Progenitor cell of endocrine pancreas (in vitro differentiated cells): ENCODE data around the gene ADD3. TPM values are rescaled to one million over a fixed set of nuclear protein-coding genes. Genes with fewer than 3 reads are reported as not detected.

Experiments
- DNase-seq: peaks from one replicate; pipeline ENCODE4 v3.0.0; 2021; ENCODE audit warnings: low spot score; ENCODE audit not compliant: unreplicated experiment
- H3K27ac Mint-ChIP-seq: 2 replicates; pipeline ENCODE4 v1.8.0; 2021; ENCODE audit warnings: mild to moderate bottlenecking, moderate library complexity, mixed read lengths
- H3K27me3 Mint-ChIP-seq: 2 replicates; pipeline ENCODE4 v1.8.0; 2021; ENCODE audit warnings: mixed read lengths
- H3K36me3 Mint-ChIP-seq: 2 replicates; pipeline ENCODE4 v1.8.0; 2022; ENCODE audit warnings: mixed read lengths; ENCODE audit not compliant: insufficient read depth
- H3K4me1 Mint-ChIP-seq: 2 replicates; pipeline ENCODE4 v1.8.0; 2021; ENCODE audit warnings: low read depth, mixed read lengths
- H3K4me3 Mint-ChIP-seq: 2 replicates; pipeline ENCODE4 v1.8.0; 2021; ENCODE audit warnings: low read depth, mild to moderate bottlenecking, moderate library complexity, mixed read lengths
- H3K9me3 Mint-ChIP-seq: 2 replicates; pipeline ENCODE4 v1.8.0; 2021; ENCODE audit warnings: low read depth, mixed read lengths
- total RNA-seq: library from RNA; stranded (reverse); gene quantifications from 2 replicates; pipeline ENCODE4 v1.2.1, GENCODE V29; 2021
- TF ChIP-seq, protein P1 (sequence below): fragments of 200-600 bp; sonication (generic); IDR thresholded peaks from one replicate; pipeline ENCODE4 v1.5.0; 2021; ENCODE audit warnings: antibody characterized with exemption, mild to moderate bottlenecking; ENCODE audit not compliant: unreplicated experiment

The ADD3 gene
- total RNA-seq, 1 donor from 2014 or later, result 111 TPM

DNA sequence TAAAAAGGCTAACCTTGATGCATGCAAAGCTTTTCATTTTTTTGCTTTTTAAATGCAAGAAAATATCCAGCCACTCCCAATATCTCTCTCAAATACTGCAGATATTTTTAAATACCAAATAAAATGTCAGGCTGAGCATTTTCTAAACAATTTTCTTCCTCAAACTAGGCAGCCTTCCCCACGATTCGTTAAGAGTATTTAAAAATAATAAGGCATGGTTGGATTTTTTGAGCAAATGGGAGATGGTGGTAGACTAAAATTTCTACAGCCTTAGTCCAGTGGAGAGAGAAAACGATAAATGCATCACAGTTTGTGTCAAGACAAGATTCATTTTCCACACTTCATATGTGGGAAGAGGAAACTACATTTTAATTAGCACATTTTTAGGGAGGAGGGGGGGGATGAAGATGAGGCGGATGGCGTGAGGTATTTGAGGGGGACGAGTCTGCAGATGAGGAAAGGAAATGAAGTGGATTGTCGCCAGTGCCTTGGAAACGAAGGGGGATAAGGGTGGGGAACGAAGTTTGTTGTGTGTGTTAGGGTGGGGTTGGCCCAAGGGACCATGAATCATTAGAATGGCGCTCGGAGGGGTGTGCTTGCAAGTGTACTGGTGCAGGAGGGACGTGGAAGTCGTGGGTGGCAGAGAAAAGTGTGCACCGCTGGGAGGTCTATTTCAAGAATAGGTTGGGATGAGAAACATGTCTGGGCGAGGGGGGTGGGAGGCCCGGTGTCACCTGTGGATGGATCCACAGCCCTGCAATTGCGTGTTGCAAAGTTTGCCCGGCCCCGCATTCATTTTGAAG lies 1.2 kb upstream of the ADD3 start:
- no peaks in the 10 kb centered on the region for H3K36me3 Mint-ChIP-seq
- H3K9me3 Mint-ChIP-seq, result no peaks in the 10 kb centered on the region
- no peak overlapping the region for H3K27ac Mint-ChIP-seq
- TF ChIP-seq, protein P1, sequence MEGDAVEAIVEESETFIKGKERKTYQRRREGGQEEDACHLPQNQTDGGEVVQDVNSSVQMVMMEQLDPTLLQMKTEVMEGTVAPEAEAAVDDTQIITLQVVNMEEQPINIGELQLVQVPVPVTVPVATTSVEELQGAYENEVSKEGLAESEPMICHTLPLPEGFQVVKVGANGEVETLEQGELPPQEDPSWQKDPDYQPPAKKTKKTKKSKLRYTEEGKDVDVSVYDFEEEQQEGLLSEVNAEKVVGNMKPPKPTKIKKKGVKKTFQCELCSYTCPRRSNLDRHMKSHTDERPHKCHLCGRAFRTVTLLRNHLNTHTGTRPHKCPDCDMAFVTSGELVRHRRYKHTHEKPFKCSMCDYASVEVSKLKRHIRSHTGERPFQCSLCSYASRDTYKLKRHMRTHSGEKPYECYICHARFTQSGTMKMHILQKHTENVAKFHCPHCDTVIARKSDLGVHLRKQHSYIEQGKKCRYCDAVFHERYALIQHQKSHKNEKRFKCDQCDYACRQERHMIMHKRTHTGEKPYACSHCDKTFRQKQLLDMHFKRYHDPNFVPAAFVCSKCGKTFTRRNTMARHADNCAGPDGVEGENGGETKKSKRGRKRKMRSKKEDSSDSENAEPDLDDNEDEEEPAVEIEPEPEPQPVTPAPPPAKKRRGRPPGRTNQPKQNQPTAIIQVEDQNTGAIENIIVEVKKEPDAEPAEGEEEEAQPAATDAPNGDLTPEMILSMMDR, result no peak
- peaks cover 37% of the 10 kb centered on the region for H3K4me1 Mint-ChIP-seq
- no peaks in the 10 kb centered on the region for H3K27me3 Mint-ChIP-seq
- DNase-seq, result peak; percentile 9
- H3K4me3 Mint-ChIP-seq, result no peak overlapping the region

DNA sequence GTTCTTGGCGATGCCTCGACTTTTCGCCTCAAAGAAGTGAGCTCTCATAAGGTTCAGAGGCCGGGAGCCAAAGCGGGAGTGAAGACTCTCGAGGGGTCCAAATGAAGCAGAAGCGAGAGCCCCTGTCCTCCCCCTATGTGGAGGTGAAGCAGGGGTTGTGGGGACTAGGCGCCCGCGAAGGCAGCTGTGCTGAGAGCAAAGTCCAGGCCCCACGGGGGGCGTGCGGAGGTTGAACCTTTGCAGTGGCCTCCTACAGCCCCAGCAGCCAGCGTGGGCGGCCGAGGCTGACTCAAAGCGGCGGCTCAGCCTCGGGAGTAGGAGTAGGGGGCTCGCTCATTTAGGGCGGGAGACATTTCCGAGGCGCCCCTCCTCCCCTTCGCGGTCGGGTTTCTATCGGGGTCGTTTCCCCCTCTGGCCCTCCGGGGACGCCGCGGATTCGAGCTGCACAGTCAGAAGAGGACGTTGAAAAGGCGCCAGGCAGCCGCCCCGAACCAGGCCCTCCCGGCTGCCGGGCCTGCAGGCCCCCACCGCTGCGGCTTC lies 553 bp upstream of the ADD3 start:
- no peaks in the 10 kb centered on the region for H3K9me3 Mint-ChIP-seq
- peak; percentile 9 for DNase-seq
- no peak overlapping the region for H3K27ac Mint-ChIP-seq
- H3K27me3 Mint-ChIP-seq, result no peaks in the 10 kb centered on the region
- TF ChIP-seq, protein P1, result no peak
- peaks cover 43% of the 10 kb centered on the region for H3K4me1 Mint-ChIP-seq
- H3K36me3 Mint-ChIP-seq, result no peaks in the 10 kb centered on the region
- no peak overlapping the region for H3K4me3 Mint-ChIP-seq

DNA sequence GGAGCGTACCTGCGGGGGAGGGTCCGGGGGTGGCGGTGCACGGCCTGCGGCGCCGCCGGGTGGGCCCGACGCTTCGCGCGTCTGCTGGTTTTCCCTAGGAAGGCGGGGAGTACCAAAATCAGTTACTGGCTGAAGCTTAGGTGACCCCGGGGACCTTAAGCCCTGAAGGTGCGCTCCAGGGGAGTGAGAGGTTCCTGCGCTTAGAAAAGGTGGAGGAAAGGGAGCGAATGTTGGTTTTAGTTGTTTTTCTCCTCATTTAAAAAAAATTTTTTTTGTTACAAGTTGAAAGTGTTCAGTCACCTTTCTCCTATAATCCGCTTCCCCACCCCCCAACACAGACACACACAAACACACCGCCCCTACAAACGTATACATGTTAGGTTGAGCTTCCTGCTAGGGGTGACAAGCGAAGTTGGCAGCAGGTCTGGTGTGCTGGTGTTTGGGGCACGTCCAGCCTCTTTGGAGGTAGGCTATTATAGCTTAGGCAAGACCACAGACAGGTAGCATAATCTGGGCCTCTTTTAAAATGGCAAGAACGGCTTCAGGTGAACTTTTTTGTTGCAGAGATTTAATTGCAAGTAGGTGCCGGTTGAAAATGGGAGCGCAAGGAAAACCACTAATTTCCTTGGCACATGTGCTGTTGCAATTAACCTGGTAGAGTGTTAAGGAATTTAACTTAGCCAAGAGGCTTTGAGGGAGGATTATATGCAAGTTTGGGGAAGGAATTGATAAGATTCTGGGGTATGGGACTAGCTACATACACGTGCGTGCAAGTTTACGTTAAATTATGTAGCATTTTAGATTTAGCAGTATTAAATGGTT lies 945 bp downstream of the ADD3 start:
- H3K27me3 Mint-ChIP-seq, result no peaks in the 10 kb centered on the region
- H3K36me3 Mint-ChIP-seq, result no peaks in the 10 kb centered on the region
- no peak overlapping the region for H3K4me3 Mint-ChIP-seq

DNA sequence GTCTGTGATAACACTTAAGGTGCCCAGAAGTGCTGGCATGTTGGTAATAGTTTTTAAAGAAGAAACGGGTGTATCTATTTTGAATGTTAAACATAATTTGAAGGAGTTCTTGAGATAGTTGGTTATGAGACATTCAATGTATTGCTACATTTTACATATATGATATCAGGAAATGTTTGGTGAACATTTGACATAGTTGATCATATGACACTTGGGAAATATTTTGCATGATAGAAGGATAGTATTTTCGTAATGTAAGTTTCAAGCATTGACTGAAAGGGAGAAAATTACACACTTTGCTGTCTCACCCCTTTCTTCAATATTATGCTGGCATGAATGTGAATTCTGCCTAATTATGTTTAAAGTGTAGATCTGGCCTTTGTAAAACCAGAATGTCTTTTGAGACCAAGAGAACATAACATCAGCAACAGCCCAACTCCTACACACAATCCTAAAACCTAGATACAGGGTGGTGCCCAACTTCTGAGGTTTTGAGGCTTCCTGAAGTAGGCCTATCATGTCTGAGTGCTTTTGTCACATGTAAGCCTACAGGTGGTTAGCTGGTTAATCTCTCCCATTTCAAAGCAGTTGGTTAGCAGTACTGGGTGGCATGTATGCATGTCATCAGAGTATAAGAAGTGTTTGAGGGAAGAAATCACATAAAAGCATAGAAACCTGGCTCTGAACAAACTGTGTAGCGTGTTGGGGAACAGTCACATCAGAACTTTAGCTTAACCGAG lies 2.1 kb downstream of the ADD3 start:
- Mint-ChIP-seq H3K27me3 (no peaks in the 10 kb centered on the region), H3K4me1 (peaks cover 46% of the 10 kb centered on the region), H3K36me3 (peaks cover 2% of the 10 kb centered on the region), H3K9me3 (no peaks in the 10 kb centered on the region), H3K4me3 (no peak overlapping the region), H3K27ac (peak overlapping the region; percentile 7)
- TF ChIP-seq, protein P1, result no peak
- no peak for DNase-seq

More for the DNA sequence above, 945 bp downstream of the ADD3 start:
- Mint-ChIP-seq H3K4me1 (peaks cover 46% of the 10 kb centered on the region), H3K27ac (peak overlapping the region; percentile 91), H3K9me3 (no peaks in the 10 kb centered on the region)
- TF ChIP-seq, protein P1, result no peak
- DNase-seq, result no peak
